Heart right ventricle (tissue), 16 donors: ENCODE results near the gene THSD4. TPM values are rescaled to one million over a fixed set of nuclear protein-coding genes. Genes with fewer than 3 reads are reported as not detected.

Experiments used
- ATAC-seq, 8 donors: fragments of 200-7000 bp; cut with Tn5 transposase; one replicate each; pipeline ENCODE4 v1.9.1; 2020; ENCODE audit warnings: mild to moderate bottlenecking in 8 of 8, moderate library complexity in 8 of 8, moderate number of reproducible peaks in 1 of 8
- DNase-seq, 2 donors: peaks; one replicate each; pipeline ENCODE4 v3.0.0-alpha.2; 2020
- H3K27ac ChIP-seq, 10 donors: fragments of 200-600 bp; sonication (generic) in 2 of 10; one replicate each; pipeline versions ENCODE4 v1.5.0 to v1.8.0; 2020 to 2022; ENCODE audit warnings: mild to moderate bottlenecking in 3 of 10
- H3K27me3 ChIP-seq, 7 donors: fragments of 200-600 bp; one replicate each; pipeline ENCODE4 v1.8.0; 2021 to 2022; ENCODE audit warnings: mild to moderate bottlenecking in 2 of 7
- H3K36me3 ChIP-seq, 9 donors: fragments of 200-600 bp; sonication (generic) in 1 of 9; one replicate each; pipeline versions ENCODE4 v1.5.0 to v1.8.0; 2020 to 2022; ENCODE audit warnings: mild to moderate bottlenecking in 2 of 9
- H3K4me1 ChIP-seq, 9 donors: fragments of 200-600 bp; sonication (generic) in 1 of 9; one replicate each; pipeline versions ENCODE4 v1.5.0 to v1.8.0; 2020 to 2022; ENCODE audit warnings: mild to moderate bottlenecking in 4 of 9
- H3K4me3 ChIP-seq, 10 donors: fragments of 200-600 bp; sonication (generic) in 2 of 10; one replicate each; pipeline versions ENCODE4 v1.5.0 to v1.8.0; 2020 to 2022; ENCODE audit warnings: mild to moderate bottlenecking in 7 of 10, moderate library complexity in 2 of 10
- H3K9me3 ChIP-seq, 11 donors: fragments of 200-600 bp in 10 of 11; sonication (generic) in 2 of 11; one replicate each; pipeline versions ENCODE4 v1.5.0 to v1.8.0; 2013 to 2022; ENCODE audit warnings: mild to moderate bottlenecking in 2 of 11, control low read depth in 1 of 11, moderate library complexity in 1 of 11
- WGBS, 2 donors: extraction: QIAGEN DNeasy Blood & Tissue Kit; methylation state at CpG; one replicate each; pipeline ENCODE4 v1.1.7; 2013; ENCODE audit warnings: inconsistent platforms in 1 of 2; 5-methylcytosine and 5-hydroxymethylcytosine counted together
- intact Hi-C, 10 donors: fragments of 100-400 bp; cut with DNase I; formaldehyde crosslinking; loops; one replicate each; pipeline versions ENCODE4 v1.11.1 to v1.14.2; 2022
- polyA plus RNA-seq, 2 donors: library from polyadenylated mRNA; stranded (reverse); fragments of 200-250 nt; gene quantifications; one replicate each; pipeline ENCODE4 v1.2.3, GENCODE V29; 2013
- total RNA-seq, 10 donors: library from RNA; stranded (reverse); fragmentation: NEBNext Ultra II Directional in 3 of 10; extraction: Animal tissue kit (Norgen Biotek cat#: 25700) in 3 of 10; gene quantifications; one replicate each; pipeline versions ENCODE4 v1.2.1 to v1.2.4, GENCODE V29; 2021 to 2023
- TF ChIP-seq, protein P1 (sequence below), 9 donors: fragments of 200-600 bp; sonication (generic) in 2 of 9; IDR thresholded peaks; one replicate each; pipeline versions ENCODE4 v1.5.0 to v1.8.0; 2021 to 2022; ENCODE audit warnings: antibody characterized with exemption in 9 of 9, mild to moderate bottlenecking in 5 of 9, moderate library complexity in 1 of 9
- donor health status: Arrhythmogenic right ventricular cardiomyopathy.
- donor health status: ischemic (EF 13 %, LVEDD 7.1; RV severe dilation, severe dysfunction).
- donor health status: healthy with polysubstance abuse.
- donor health status: DM: no; HTN: yes; CAD: no.
- donor health status: DM: no; HTN: no; CAD: no.
- donor health status: ischemic (EF 25% LVEDD 6.9; RV normal size, moderate dysfunction).
- donor health status: ischemic (EF 25% LVEDD 5.7; RV mildly dilated, moderate dysfunction).
- donor health status: healthy.
- donor health status: DM: yes; HTN: yes; CAD: no.
- donor health status: Ischemic cardiomyopathy.
- donor health status: ischemic (EF 35%, LVEDD 5.7; RV mildly dilated, moderate dysfunction).
- donor health status: nonischemic (EF 11% LVEDD 7.7; RV severe dilation, severe dysfunction).
- donor health status: DM: yes; HTN: yes; CAD: no.
- donor health status: PGD.
- donor health status: ischemic (EF 29% LVEDD 5.4; RV normal size, mild dysfunction).
- donor health status: nonischemic (EF 23%, LVEDD 6.1; RV moderate dilation, normal function).

THSD4 gene
- total and polyA plus RNA-seq, 12 donors: 20.8 to 212 (median 139) TPM

DNA sequence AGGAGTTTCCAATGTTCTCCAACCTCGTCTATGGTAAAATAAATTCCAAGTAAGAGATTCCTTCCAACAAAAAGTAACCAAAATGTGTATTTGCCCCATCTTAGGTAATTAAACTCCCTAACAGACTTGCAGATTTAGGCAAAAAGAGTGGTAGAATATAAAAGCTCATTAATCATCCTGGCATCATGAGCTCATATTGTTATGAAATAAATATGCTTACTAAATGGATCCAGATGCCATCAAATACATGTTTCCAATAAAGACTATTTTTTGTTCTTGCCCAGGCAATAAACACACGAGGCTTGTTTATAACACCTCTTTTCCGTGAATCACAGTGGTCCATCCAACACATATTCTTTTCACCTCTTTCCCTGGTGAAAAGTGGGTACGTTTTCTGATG lies 189.4 kb downstream of the THSD4 start:
- TF ChIP-seq, protein P1, sequence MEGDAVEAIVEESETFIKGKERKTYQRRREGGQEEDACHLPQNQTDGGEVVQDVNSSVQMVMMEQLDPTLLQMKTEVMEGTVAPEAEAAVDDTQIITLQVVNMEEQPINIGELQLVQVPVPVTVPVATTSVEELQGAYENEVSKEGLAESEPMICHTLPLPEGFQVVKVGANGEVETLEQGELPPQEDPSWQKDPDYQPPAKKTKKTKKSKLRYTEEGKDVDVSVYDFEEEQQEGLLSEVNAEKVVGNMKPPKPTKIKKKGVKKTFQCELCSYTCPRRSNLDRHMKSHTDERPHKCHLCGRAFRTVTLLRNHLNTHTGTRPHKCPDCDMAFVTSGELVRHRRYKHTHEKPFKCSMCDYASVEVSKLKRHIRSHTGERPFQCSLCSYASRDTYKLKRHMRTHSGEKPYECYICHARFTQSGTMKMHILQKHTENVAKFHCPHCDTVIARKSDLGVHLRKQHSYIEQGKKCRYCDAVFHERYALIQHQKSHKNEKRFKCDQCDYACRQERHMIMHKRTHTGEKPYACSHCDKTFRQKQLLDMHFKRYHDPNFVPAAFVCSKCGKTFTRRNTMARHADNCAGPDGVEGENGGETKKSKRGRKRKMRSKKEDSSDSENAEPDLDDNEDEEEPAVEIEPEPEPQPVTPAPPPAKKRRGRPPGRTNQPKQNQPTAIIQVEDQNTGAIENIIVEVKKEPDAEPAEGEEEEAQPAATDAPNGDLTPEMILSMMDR (IDR thresholded peaks at IDR 0.05): no peak
- 89 to 96% methylated on average over 4 of the region's 4 CpGs for WGBS, 2 donors
- H3K4me3 ChIP-seq: no peak overlapping the region
- no peaks in the 10 kb centered on the region for H3K27me3 ChIP-seq
- no peaks in the 10 kb centered on the region for H3K36me3 ChIP-seq
- no peak for DNase-seq
- no peak for ATAC-seq
- H3K4me1 ChIP-seq: peaks cover 0 to 46% (median 30%) of the 10 kb centered on the region in 9 donors
- intact Hi-C loops: no loop called here
- H3K27ac ChIP-seq: no peak overlapping the region
- no peaks in the 10 kb centered on the region for H3K9me3 ChIP-seq

DNA sequence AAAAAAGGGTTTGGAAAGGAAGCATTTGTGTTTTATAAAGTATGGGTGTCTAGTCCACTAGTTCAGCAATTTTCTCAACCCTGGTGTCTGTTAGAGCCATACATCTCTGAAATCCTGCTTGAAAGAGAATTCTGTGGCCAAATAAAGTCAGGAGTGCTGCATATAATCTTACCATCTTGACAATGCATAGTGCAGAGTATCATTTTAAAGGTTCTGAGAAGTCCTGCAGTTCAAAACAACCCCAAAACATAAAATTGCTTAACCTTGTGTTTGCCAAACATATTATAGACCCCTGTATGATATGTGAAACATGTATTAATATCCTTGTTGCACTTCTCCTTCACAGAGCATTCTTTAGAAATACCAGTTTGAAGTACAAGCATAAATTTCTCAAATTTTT lies 191.3 kb downstream of the THSD4 start:
- intact Hi-C loops: no loop called here
- Histone ChIP-seq H3K27me3 (no peaks in the 10 kb centered on the region), H3K36me3 (no peaks in the 10 kb centered on the region), H3K27ac (no peak overlapping the region), H3K4me1 (peaks cover 0 to 27% (median 11%) of the 10 kb centered on the region in 9 donors), H3K4me3 (no peak overlapping the region), H3K9me3 (no peaks in the 10 kb centered on the region)
- no peak for ATAC-seq
- TF ChIP-seq, protein P1 (IDR thresholded peaks at IDR 0.05): no peak
- no peak for DNase-seq

DNA sequence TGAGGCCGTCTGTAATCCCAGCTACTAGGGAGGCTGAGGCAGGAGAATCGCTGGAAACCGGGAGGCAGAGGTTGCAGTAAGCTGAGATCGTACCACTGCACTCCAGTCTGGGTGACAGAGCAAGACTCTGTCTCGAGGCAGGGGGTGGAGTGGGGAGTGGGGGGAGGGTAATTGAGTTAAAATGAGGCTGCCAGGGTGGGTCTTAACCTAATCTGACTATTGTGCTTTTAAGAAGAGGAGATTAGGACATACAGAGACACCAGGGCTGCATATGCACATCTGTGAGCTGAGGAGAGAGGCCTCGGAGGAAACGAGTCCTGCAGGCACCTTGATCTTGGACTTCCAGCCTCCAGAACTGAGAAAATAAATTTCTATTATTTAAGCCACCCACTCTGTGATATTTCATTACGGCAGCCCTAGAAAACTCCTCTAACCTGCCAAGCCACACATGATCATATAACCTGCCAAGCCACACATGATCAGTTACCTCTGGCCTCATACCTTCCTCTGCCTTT lies 197.0 kb downstream of the THSD4 start:
- Histone ChIP-seq H3K4me3 (no peak overlapping the region), H3K9me3 (no peaks in the 10 kb centered on the region), H3K27me3 (no peaks in the 10 kb centered on the region), H3K36me3 (peaks cover 0 to 5% (median 0%) of the 10 kb centered on the region in 9 donors), H3K4me1 (peaks cover 0 to 8% (median 0%) of the 10 kb centered on the region in 9 donors), H3K27ac (no peak overlapping the region)
- no peak for ATAC-seq
- 92 to 94% methylated on average over 8 of the region's 8 CpGs for WGBS, 2 donors
- TF ChIP-seq, protein P1 (IDR thresholded peaks at IDR 0.05): no peak
- DNase-seq: no peak
- intact Hi-C loops: no loop called here

DNA sequence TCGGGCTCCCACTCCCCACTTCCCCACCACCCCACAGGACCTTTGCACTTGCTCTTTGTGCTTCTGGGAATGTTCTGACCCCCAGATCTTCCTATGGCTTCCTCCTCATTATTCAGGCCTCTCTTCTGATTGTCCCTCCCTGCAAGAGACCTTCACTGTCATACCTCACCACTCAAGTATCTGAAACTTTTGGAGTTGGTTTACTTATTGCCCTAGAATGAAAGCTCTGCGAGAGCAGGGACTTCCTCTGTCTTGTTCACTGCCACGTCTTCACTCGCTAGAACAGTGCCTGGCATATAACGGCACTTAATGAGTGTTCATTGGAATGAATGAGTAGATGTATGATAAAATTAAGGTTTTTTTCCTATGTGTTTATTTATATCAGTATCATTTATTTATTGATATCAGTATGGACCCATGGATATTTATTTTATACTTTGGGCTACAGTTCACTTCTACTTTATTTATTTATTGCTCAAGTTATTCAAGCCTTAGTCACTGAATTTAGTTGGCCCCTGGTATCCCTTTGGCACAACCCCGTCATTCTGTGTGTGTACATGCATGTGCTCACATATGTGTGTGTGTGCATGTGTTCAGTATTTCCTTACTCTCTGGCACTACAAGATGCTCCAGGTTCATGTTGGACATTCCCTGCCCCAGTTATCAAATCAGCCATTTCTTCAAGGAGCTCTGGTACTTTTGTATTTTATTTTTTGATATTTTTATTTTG lies 197.6 kb downstream of the THSD4 start:
- ATAC-seq (no peak), DNase-seq (no peak)
- no peak overlapping the region for H3K4me3 ChIP-seq
- H3K4me1 ChIP-seq: peaks cover 0 to 8% (median 0%) of the 10 kb centered on the region in 9 donors
- H3K36me3 ChIP-seq: peaks cover 0 to 5% (median 0%) of the 10 kb centered on the region in 9 donors
- no peak overlapping the region for H3K27ac ChIP-seq
- 73 to 85% methylated on average over 6 of the region's 6 CpGs for WGBS, 2 donors
- no peaks in the 10 kb centered on the region for H3K9me3 ChIP-seq
- TF ChIP-seq, protein P1 (IDR thresholded peaks at IDR 0.05): no peak
- H3K27me3 ChIP-seq: no peaks in the 10 kb centered on the region
- intact Hi-C loops: no loop called here
